GOT3 (cell line): ENCODE measurements around the gene DCAF15.

Source experiments
- DNase-seq: peaks from one replicate; lab custom pipeline; 2025; ENCODE audit warnings: mixed read lengths; lab: John Stamatoyannopoulos, UW

The DCAF15 gene

GRCh38 chr19:13931391-13932148 is 20.7 kb upstream of the DCAF15 start:
- no peak for DNase-seq

- DNase-seq, result no peak
Measured at GRCh38 chr19:13932149-13932637, 20.1 kb upstream of the DCAF15 start.

- no peak for DNase-seq
Measured at GRCh38 chr19:13932911-13933393, 19.4 kb upstream of the DCAF15 start.

GRCh38 chr19:13934785-13935109 is 17.6 kb upstream of the DCAF15 start:
- DNase-seq, result no peak

GRCh38 chr19:13935765-13936510 is 16.4 kb upstream of the DCAF15 start:
- no peak for DNase-seq

GRCh38 chr19:13937479-13938300 is 14.6 kb upstream of the DCAF15 start:
- DNase-seq, result no peak

GRCh38 chr19:13938301-13939064 is 13.8 kb upstream of the DCAF15 start, which contains the start of gene PODNL1:
TSS of gene PODNL1 (minus strand) at chr19:13938417. CDS start at chr19:13938181, 236 bp downstream.
- DNase-seq, result no peak

- no peak for DNase-seq
Measured at GRCh38 chr19:13942023-13942684, 10.2 kb upstream of the DCAF15 start.

- DNase-seq, result no peak
Measured at GRCh38 chr19:13946414-13946813, 5.9 kb upstream of the DCAF15 start.

- no peak for DNase-seq
Measured at GRCh38 chr19:13951043-13951442, 1.3 kb upstream of the DCAF15 start.

GRCh38 chr19:13951799-13952153 is 533 bp upstream of the DCAF15 start:
- DNase-seq, result no peak

- no peak for DNase-seq
Measured at GRCh38 chr19:13952931-13953531, 722 bp downstream of the DCAF15 start.

- DNase-seq, result no peak
Measured at GRCh38 chr19:13954185-13954584, 1.9 kb downstream of the DCAF15 start.

GRCh38 chr19:13955662-13956364 is 3.5 kb downstream of the DCAF15 start:
- no peak for DNase-seq

GRCh38 chr19:13956365-13956744 is 4.0 kb downstream of the DCAF15 start:
- no peak for DNase-seq

- DNase-seq, result no peak
Measured at GRCh38 chr19:13957051-13957450, 4.7 kb downstream of the DCAF15 start.

- no peak for DNase-seq
Measured at GRCh38 chr19:13958043-13958442, 5.7 kb downstream of the DCAF15 start.

GRCh38 chr19:13959141-13959961 is 7.0 kb downstream of the DCAF15 start:
- DNase-seq, result no peak
